ENCODE measurements around the gene OR8J1.
"Not testable (repeated sequence)": the region's sequence is repeated elsewhere in the genome, so short reads cannot be mapped to it uniquely, and the experiment has no call there.

OR8J1 gene, protein sequence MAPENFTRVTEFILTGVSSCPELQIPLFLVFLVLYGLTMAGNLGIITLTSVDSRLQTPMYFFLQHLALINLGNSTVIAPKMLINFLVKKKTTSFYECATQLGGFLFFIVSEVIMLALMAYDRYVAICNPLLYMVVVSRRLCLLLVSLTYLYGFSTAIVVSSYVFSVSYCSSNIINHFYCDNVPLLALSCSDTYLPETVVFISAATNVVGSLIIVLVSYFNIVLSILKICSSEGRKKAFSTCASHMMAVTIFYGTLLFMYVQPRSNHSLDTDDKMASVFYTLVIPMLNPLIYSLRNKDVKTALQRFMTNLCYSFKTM

DNA sequence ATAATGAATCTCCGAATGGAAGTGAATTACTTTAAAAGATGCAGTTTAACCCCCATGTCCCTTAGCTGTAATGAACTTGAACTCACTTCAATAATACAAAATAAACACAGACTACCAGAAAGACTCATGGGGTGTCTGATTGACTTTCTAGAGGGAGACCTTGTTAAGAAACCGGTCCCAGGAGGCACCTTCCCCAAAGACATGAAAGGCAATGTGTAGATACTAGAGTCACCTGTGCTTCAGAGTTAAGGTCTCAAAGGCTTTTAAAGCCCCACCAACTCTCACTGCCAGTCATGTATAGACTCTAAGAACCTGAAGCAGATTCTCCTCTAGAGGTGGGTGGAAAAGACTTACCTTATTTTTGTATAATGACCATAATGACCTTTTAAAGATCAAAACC lies at the start of gene OR8J1:
OR8J1 (plus strand) TSS at position 301 of the 400 bp plus-strand sequence. CDS start 5,956 bp downstream, outside the sequence.
- Mint-ChIP-seq H3K36me3 (ENCODE audit: low read depth) (no peaks in the 10 kb centered on the region), H3K4me3 (no peak within 1 kb of the TSS), H3K9me3 (peaks cover 10% of the 10 kb centered on the region), H3K27ac (no peak within 1 kb of the TSS), H3K4me1 (ENCODE audit: low read depth) (no peaks in the 10 kb centered on the region), H3K27me3 (ENCODE audit: low read depth) (no peaks in the 10 kb centered on the region)

DNA sequence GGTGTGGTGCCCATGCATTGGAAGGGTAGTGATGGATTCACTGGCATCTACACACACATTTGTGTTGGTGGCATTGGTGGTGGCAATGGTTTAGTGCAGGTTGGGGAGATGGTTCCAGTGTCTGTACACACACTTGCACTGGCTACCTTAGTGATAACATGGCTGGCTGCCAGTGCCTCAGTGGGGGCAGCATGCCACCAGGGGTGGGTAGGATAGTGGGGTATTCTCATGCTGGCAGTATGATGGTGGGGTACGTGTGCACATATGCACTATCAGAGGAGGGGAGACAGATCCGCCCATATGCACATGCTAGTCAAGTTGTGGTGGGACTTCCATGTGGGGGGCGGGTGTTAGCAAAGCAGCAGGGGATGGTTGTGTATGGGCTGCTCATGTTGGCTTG lies 46.3 kb upstream of the OR8J1 start:
- Mint-ChIP-seq H3K27me3 (ENCODE audit: low read depth) (no peaks in the 10 kb centered on the region), H3K4me1 (ENCODE audit: low read depth) (no peaks in the 10 kb centered on the region), H3K9me3 (peaks cover 55% of the 10 kb centered on the region)

DNA sequence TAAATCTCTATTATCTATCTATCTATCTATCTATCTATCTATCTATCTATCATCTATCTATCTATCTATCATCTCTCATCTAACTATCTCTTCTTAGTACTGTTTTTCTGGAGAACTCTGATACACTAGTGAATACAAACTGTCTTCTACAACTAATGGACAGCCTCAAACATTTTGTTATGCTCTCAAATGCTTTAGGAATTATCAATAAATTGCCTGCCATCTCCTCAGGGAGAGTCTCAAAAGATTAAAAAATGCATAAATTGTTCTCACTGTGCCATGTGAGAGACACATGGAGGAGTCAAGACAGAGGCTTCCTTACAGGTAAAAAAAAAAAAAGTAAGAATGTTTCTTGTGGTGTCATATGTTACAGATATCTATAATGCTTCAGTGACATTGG lies 39.2 kb upstream of the OR8J1 start, which contains the start of gene OR8K3:
OR8K3 (plus strand) TSS at position 301 of the 400 bp plus-strand sequence. CDS start 3,163 bp downstream, outside the sequence.
- Mint-ChIP-seq H3K9me3 (peaks cover 24% of the 10 kb centered on the region), H3K27me3 (ENCODE audit: low read depth) (no peaks in the 10 kb centered on the region), H3K4me3 (no peak within 1 kb of the TSS), H3K4me1 (ENCODE audit: low read depth) (no peaks in the 10 kb centered on the region), H3K36me3 (ENCODE audit: low read depth) (no peaks in the 10 kb centered on the region), H3K27ac (no peak within 1 kb of the TSS)

More for the DNA sequence above, 46.3 kb upstream of the OR8J1 start:
- Mint-ChIP-seq H3K36me3 (ENCODE audit: low read depth) (no peaks in the 10 kb centered on the region), H3K4me3 (no peak overlapping the region), H3K27ac (no peak overlapping the region)

DNA sequence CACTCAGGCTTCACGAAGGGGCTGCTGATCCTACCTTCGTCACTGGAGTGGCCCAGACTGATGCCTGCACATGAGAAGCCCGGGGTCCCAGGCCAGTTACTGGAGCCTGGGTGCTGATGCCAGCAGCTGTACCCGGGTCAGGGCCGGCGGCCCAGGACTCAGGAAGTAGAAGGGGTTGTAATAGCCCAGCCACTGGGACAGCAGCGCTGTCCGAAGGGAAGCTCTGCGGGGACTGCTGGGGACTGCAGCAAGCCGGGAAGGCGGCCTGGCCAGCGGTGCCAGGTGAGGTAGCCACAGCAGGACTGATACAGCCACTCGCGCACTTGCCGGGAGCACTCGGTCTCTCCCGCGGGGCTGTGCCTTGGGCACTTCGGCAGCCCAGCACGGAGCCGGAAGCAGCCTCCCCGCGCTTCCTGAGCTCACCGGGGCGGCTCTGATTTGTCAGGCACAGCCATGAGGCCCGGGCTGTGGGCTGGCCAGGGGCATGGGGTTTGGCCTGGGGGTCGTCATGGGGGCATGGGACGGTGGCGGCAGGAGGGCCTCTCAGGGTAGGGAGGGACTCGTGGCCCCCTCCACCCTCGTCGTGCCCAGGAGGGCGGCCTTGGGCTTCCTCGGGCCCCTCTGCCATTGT lies 22.1 kb upstream of the OR8J1 start:
- Mint-ChIP-seq H3K36me3 (ENCODE audit: low read depth) (no peaks in the 10 kb centered on the region), H3K9me3 (peaks cover 7% of the 10 kb centered on the region), H3K27me3 (ENCODE audit: low read depth) (no peaks in the 10 kb centered on the region), H3K27ac (no peak overlapping the region), H3K4me1 (ENCODE audit: low read depth) (no peaks in the 10 kb centered on the region), H3K4me3 (no peak overlapping the region)

DNA sequence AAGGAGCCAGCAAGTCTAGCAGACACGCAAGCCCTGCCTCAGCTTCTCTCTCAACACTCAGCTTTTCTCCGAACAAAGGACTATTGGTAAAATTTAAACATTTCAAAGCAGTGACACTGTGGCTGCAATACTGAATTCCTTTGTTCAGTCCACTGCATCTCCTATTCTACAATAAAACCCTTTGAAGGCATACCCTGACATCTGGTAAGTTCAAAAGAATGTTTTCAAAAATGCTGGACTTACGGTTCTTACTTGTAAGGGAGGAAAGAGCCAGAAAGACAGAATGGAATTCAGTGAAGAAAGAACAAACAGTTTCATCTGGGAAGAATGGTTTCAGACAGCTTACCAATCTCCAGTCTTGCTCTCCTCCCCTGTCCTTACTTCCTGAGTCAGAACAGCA lies 20.9 kb upstream of the OR8J1 start:
- Mint-ChIP-seq H3K27ac (no peak overlapping the region), H3K36me3 (ENCODE audit: low read depth) (no peaks in the 10 kb centered on the region), H3K27me3 (ENCODE audit: low read depth) (no peaks in the 10 kb centered on the region)

DNA sequence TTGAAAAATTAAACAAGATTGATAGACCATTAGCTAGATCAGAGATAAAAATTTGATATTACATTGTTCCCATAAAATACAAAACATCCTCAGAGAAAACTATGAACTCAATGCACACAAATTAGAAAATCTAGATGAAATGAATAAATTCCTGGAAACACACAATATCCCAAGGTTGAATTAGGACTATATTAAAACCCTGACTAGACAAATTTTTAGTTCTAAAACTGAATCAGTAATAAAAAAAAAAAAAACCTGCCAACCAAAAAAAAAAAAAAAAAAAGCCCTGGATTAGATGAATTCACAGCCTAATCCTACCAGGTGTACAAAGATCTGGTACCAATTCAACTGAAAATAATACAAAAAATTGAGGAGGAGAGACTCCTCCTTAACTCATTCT lies 13.8 kb upstream of the OR8J1 start:
- no peaks in the 10 kb centered on the region for H3K4me1 Mint-ChIP-seq (ENCODE audit: low read depth)
- no peaks in the 10 kb centered on the region for H3K36me3 Mint-ChIP-seq (ENCODE audit: low read depth)
- H3K4me3 Mint-ChIP-seq = no peak overlapping the region
- peaks cover 33% of the 10 kb centered on the region for H3K9me3 Mint-ChIP-seq
- H3K27me3 Mint-ChIP-seq (ENCODE audit: low read depth) = no peaks in the 10 kb centered on the region
- no peak overlapping the region for H3K27ac Mint-ChIP-seq

More for the DNA sequence above, 20.9 kb upstream of the OR8J1 start:
- H3K9me3 Mint-ChIP-seq = peaks cover 13% of the 10 kb centered on the region
- no peaks in the 10 kb centered on the region for H3K4me1 Mint-ChIP-seq (ENCODE audit: low read depth)
- no peak overlapping the region for H3K4me3 Mint-ChIP-seq

DNA sequence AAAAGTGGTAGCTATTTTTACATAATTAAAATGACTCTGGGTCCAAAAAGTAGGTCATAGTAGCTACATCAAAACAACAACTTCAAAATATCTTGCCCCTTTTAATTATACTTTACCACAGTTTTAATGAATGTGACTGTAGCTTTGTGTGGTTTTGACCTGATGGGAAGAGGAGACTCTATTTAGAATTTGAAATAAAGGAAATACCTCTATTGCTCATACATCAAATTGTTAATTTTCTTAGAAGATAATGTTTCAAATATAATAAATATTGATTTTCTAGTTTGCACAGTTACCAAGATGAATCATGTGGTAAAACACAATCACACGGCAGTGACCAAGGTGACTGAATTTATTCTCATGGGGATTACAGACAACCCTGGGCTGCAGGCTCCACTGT lies 8.4 kb upstream of the OR8J1 start, which contains the start of gene OR8K1:
OR8K1 (plus strand) TSS at position 301 of the 400 bp plus-strand sequence; CDS start at position 301, 0 bp downstream.
- Mint-ChIP-seq H3K27ac (no peak within 1 kb of the TSS), H3K4me1 (ENCODE audit: low read depth) (no peaks in the 10 kb centered on the region), H3K36me3 (ENCODE audit: low read depth) (no peaks in the 10 kb centered on the region), H3K9me3 (peaks cover 24% of the 10 kb centered on the region), H3K4me3 (no peak within 1 kb of the TSS), H3K27me3 (ENCODE audit: low read depth) (no peaks in the 10 kb centered on the region)

DNA sequence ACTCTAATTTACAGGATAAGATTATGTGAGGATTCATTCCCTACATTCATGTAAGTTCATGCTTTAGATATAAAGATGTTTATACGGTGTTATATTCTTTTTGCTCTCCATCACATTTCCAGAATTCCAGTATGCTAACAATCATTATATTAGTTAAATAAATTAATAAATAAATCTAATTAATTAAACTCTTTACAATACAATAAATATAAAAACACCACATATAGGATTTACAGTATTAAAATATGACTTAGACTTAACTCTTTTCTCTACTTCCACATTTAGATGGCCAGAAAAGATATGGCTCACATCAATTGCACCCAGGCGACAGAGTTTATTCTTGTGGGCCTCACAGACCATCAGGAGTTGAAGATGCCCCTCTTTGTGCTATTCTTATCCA lies 21.2 kb downstream of the OR8J1 start, which contains the start of gene OR8U1:
OR8U1 (plus strand) TSS at position 301 of the 400 bp plus-strand sequence; CDS start at position 301, 0 bp downstream.
- Mint-ChIP-seq H3K27ac (no peak within 1 kb of the TSS), H3K4me3 (no peak within 1 kb of the TSS), H3K36me3 (ENCODE audit: low read depth) (no peaks in the 10 kb centered on the region), H3K4me1 (ENCODE audit: low read depth) (no peaks in the 10 kb centered on the region), H3K27me3 (ENCODE audit: low read depth) (no peaks in the 10 kb centered on the region), H3K9me3 (peaks cover 19% of the 10 kb centered on the region)

DNA sequence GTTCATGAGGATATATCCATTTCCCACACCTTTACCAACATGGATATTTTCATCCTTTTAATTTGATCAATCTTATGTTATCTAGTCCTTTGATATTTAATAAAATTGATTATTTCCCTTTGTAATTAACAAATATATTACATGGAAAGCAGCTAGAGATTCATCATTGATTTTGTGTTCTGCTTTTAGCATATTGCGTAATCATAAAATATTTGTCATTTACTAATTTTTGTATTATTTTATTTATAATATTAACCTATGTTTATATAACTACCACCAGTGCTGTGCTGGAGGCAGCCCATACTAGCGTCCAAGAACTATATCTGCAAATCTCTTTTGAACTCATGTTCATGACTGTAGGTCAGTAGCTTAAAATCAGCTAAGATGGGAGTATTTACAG lies 26.0 kb downstream of the OR8J1 start:
- no peaks in the 10 kb centered on the region for H3K36me3 Mint-ChIP-seq (ENCODE audit: low read depth)
- peaks cover 15% of the 10 kb centered on the region for H3K9me3 Mint-ChIP-seq
- no peaks in the 10 kb centered on the region for H3K27me3 Mint-ChIP-seq (ENCODE audit: low read depth)
- H3K4me1 Mint-ChIP-seq (ENCODE audit: low read depth) = no peaks in the 10 kb centered on the region
- H3K27ac Mint-ChIP-seq = no peak overlapping the region
- no peak overlapping the region for H3K4me3 Mint-ChIP-seq

DNA sequence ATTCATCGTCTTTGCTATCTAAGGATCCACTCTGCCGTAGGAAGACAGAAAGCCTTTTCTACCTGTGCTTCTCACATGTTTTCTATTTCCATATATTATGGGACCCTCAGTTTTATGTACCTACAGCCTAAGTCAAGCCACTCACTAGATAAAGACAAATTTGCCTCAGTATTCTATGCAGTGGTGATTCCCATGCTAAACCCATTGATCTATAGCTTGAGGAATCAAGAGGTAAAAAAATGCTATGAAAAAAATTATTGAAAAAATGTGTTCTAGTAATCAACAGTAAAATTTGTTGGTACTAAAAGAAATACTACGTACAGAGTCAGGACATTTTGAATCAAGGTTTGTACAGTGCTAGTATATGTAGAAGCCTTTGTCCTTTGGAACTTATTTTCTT lies 40.3 kb downstream of the OR8J1 start:
- H3K27ac Mint-ChIP-seq = no peak overlapping the region
- no peak overlapping the region for H3K4me3 Mint-ChIP-seq
- no peaks in the 10 kb centered on the region for H3K36me3 Mint-ChIP-seq (ENCODE audit: low read depth)
- no peaks in the 10 kb centered on the region for H3K4me1 Mint-ChIP-seq (ENCODE audit: low read depth)
- H3K9me3 Mint-ChIP-seq = peaks cover 19% of the 10 kb centered on the region
- no peaks in the 10 kb centered on the region for H3K27me3 Mint-ChIP-seq (ENCODE audit: low read depth)

DNA sequence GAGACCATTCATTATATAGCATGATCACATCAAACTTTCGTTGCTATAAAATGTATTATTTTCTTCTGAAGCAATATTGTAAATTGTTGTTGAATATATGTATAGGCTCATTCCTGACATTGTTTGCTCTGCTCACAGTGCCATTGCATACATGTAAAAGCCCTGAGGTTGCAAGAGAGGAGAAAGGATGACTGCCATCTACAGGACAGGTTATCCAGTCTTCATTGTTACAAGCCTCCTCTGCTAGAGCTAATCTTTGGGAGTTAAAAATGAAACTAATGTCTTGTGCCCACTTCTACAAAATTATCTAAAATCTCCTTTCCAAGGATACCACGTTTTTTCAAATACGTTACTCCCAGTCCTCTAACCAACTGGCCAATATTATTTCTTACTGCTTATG lies 42.0 kb downstream of the OR8J1 start:
- Mint-ChIP-seq H3K27ac (no peak overlapping the region), H3K36me3 (ENCODE audit: low read depth) (no peaks in the 10 kb centered on the region), H3K27me3 (ENCODE audit: low read depth) (no peaks in the 10 kb centered on the region), H3K9me3 (peaks cover 19% of the 10 kb centered on the region), H3K4me1 (ENCODE audit: low read depth) (no peaks in the 10 kb centered on the region), H3K4me3 (no peak overlapping the region)

DNA sequence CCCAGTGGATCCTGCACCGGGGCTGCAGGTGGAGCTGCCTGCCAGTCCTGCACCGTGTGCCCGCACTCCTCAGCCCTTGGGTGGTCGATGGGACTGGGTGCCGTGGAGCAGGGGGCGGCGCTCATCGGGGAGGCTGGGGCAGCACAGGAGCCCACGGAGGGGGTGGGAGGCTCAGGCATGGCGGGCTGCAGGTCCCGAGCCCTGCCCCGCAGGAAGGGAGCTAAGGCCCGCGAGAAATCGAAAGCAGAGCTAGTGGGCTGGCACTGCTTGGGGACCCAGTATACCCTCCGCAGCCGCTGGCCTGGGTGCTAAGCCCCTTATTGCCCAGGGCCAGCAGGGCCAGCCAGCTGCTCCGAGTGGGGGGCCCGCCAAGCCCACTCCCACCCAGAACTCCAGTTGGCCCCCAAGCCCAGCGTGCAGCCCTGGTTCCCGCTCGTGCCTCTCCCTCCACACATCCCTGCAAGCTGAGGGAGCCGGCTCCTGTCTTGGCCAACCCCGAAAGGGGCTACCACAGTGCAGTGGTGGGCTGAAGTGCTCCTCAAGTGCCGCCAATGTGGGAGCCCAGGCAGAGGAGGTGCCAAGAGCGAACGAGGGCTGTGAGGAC lies 47.9 kb downstream of the OR8J1 start:
- not testable (repeated sequence) for H3K36me3 Mint-ChIP-seq (ENCODE audit: low read depth); H3K27me3 Mint-ChIP-seq (ENCODE audit: low read depth); H3K4me3 Mint-ChIP-seq; H3K27ac Mint-ChIP-seq; H3K4me1 Mint-ChIP-seq (ENCODE audit: low read depth)
- H3K9me3 Mint-ChIP-seq = peaks cover 24% of the 10 kb centered on the region

DNA sequence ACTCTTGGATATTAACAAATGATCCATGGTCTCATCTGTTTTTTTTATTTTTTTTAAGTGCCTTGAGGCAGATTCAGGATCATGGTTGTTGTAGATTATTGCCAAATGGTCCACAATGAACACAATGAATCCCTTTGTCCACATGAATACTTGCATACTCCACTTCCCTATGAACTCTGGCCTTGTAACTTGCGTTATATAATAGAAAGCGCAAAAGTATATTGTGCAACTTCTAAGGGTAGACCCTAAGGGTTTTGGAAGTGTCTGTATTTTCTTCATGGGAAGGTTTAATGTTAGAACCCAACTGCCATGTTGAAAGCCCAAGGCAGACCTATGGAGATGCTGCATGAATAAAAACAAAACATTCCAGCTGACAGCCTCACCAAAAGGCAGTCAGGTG lies 50.3 kb downstream of the OR8J1 start:
- Mint-ChIP-seq H3K27ac (no peak overlapping the region), H3K36me3 (ENCODE audit: low read depth) (no peaks in the 10 kb centered on the region), H3K4me1 (ENCODE audit: low read depth) (no peaks in the 10 kb centered on the region), H3K4me3 (no peak overlapping the region), H3K9me3 (peaks cover 46% of the 10 kb centered on the region), H3K27me3 (ENCODE audit: low read depth) (no peaks in the 10 kb centered on the region)

DNA sequence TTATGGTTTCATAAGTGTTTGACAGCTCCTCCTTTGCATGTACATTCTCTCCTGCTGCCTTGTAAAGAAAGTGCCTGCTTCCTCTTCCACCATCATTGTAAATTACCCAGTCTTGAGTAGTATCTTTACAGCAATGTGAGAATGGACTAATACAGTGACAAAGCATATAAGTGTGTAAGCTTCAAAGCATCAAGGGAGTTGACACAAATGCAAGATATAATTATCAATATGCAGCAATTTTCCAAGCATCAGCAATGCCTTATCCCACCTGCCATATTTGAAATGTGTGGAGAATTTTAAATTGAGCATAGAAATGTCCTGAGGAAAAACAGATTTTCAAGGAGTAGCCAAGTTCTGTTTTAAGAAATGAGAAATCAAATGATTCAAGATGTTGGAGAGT lies 56.7 kb downstream of the OR8J1 start:
- Mint-ChIP-seq H3K4me3 (no peak overlapping the region), H3K9me3 (peaks cover 38% of the 10 kb centered on the region), H3K36me3 (ENCODE audit: low read depth) (no peaks in the 10 kb centered on the region), H3K27ac (no peak overlapping the region), H3K27me3 (ENCODE audit: low read depth) (no peaks in the 10 kb centered on the region), H3K4me1 (ENCODE audit: low read depth) (no peaks in the 10 kb centered on the region)
